CD4-positive, alpha-beta T cell treated with Interleukin-10 for 1 hour (primary cell): ENCODE results near the gene NR6A1.

Source experiments
- DNase-seq: peaks from one replicate; pipeline ENCODE4 v3.0.0-alpha.2; 2020

Gene NR6A1

DNA sequence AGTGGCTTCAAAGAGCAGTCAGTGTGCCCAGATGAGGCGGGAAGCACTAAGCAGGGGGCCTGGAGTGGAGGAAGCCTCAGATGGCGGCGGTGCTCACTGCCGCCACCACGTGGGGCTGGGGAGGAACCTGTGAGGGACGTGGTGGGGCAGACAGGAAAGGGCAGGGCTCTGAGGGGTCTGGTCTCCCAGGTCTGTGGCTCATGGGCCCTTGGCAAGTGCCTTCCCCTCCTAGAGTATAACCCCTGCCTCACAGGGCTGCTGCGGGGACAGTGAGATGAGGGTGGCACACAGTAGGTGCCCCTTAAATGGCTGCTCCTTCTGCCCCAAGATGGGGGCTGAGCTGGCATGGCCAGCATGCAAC is 290.5 kb downstream of the NR6A1 start:
- no peak for DNase-seq

DNA sequence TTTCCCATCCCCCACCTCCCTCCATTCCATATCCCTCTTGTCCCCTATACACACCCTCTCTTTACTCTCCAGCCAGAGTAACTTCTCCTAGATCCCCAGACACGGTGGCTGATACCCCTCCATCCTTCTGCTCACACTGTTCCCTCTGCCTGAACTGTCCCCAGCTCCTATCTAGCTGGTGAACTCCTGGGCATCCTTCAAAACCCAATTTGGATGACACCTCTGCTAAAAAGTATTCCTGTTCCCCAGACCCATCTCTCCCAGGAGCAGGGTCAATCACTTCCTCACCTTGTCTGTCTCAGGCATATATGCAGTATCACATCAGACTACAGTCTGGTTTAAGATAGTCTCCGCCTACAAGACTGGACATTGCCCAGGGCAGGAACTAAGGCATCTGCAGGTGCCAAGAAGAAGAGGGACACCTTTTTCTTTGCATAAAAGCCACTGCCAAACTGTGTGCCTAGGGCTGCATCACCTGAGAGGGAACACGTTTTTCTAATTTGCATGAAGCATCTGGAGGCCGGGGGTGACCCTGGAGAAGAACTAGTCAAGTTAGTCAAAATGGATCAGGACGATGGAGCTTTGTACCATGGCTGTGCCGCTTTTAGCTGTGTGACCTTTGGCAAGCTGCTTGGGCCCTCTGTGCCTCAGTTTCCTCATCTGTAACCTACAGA is 291.0 kb downstream of the NR6A1 start:
- no peak for DNase-seq

DNA sequence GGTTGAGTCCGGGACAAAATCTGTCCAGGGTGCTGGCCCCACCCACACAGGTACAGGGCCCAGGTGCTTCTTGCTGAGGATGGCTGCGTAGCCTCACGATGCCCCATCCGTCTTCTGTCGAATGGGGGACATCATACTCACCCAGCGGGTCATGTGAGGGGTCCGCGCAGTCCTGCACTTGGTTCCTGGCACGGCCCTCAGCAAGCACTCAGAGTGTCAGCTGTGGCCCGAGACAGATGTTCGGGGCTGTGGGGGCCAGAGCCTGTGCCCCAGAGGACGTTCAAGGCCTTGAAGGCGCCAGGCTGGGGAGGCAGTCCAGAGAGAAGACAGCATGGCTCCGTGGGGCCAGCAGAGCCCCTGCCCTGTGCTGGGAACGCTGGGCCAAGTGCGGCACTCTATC is 291.7 kb downstream of the NR6A1 start:
- no peak for DNase-seq

DNA sequence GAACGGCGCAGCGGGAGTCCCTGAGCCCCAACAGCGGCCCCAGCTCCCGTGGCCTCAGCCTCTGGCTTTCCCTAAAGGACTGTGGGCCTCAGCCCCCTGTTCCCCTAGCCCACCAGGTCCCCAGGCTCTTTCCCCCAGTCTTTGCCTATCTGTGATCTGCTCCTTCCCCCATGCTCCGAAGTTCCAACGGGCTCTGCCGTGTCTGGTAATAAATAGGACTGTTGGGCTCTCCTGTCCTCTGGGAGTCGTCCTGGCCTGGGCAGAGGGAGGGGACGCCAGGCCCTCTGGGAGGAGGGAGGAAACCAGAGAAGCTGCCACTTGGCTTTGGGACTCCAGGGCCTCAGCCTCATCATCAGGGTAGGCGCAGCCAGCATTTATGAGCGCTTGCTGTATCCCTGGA is 292.8 kb downstream of the NR6A1 start:
- DNase-seq, result no peak

DNA sequence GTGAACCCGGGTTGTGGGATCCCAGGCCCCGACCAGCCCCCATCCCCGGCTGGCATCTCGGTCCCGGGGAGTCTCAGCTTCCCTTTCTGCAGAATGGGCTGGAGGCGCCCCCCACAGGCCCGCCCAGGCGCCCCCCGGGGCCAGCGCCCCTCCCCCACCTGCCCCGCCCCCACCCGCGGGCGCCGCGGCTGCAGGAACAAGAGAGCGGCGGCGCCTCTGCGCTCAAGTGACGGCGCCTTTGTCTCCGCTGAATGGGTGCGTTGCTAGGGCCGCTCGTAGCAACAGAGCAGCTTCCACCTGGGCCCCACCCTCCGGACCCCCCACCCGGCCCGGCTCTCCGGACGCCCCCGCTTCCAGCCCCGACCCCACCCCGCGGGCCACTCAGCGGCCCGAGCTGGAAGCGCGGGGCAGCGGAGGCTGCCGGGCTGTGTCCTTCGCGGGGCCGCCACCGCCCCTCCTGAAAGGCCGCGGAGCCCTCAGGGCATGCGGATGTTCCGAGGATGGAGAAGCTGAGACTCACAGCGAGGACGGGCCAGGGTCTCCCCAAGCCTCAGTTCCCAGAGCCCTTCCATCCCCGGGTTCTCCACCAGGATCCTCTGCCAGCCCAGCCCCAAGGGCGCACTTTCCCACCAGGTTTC is 293.3 kb downstream of the NR6A1 start:
- no peak for DNase-seq

DNA sequence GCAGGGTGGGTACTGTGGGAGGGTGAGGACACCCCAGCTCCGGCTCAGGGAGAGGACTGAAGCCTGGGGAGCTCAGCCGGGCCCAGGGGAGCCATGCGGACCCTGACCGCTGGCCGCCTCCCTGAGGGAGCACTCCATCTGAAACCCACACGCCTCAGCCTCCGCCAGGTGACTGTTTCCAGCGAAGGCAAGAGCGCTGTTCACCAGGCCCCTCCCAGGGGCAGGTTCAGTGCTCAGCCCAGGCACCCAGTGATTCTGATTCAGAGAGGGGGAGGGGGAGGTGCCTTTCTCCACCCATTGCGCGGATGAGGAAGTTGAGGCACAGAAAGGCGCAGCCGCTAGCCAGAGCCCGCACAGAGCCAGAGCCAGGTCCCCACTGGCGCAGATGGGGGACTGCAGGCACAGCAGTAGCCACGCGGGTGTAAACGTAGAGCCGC is 293.9 kb downstream of the NR6A1 start:
- DNase-seq, result no peak

DNA sequence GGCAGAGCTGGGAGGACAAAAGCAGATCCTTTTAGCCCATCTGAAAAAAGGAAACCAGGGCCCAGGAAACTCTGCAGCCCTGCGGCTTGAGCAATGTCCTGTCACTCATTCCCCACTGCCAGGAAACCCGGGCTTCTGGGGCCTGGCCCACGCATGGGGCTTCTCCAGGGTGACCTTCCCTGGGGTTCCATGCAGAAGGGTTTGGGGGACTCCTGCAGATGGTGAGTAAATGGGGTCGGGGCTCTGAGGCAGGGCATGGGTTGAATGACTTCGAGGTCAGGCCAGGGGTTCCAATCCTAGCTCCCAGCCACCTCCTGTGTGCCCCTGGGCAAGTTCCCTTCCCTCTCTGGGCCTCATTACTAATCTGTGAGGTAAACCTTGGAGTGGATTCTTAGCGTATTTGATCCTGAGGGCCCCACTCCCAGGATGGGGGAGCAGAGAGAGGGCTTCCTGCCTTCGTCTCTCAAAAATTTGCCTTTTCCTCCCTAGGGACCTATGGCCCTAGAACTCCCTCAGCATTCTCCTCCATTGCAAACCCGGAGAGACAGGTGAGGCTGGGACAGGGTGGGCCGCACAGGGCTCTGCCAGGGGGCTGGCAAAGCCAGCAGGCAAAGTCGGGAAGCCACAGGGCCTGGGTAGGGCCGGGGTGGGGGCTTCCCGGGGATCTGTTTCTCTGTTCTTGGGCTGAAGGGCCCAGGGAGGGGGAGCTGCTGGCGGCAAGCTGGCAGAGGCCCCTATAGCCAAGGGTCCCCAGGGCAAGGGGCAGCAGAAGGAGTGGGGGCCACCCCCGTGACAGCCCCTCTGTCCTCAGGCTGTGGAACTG is 295.0 kb downstream of the NR6A1 start:
- no peak for DNase-seq

DNA sequence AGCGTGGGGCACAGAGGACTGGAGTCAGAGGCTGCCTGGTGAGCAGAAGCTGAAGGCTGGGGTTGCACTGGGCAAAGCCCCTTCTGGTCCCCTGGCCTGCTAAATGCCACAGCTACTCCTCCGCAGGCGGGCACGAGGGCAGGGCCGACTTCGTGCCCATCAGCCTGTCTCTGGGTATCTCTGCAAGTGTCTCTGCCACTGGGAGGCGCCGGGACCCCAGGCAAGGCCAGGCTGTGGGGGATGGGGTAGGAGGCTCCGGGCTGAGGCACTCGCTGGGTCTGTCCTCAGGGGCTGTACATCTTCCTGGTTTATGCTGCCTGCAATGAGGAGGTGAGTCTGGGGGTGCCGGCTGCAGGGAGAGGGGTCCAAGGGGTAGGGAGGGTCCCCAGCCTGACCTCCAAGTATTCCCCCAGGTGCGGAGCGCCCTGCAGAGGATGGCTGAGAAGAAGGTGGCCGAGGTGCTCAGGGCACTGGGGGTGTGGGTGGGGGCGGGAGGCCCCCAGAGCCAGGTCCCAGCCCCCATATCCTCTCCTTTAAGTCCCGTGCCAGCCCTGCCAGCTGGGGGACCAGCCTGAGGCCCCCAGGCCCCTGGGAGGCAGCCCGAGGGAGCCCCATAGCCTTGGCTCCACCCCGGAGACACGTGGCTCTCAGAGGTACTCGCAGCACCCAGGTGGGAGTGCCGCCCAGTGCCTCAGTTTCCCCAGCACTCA is 295.8 kb downstream of the NR6A1 start:
- DNase-seq, result no peak

DNA sequence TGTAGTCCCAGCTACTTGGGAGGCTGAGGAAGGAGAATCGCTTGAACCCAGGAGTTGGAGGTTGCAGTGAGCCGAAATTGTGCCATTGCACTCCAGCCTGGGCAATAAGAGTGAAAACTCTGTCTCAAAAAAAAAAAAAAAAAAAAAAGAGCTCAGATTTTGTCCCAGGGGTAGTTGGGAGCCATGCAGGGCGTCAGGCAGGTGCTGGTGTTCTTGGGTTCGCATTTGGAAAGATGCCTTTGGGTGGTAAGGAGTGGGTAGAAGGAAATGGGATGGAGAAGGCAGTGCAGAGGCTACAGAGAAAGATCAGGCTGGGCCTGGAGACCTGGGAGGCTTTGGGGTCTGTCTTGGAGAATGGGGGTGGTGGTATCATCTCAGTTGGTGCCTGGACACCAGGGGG is 297.0 kb downstream of the NR6A1 start:
- DNase-seq, result no peak

DNA sequence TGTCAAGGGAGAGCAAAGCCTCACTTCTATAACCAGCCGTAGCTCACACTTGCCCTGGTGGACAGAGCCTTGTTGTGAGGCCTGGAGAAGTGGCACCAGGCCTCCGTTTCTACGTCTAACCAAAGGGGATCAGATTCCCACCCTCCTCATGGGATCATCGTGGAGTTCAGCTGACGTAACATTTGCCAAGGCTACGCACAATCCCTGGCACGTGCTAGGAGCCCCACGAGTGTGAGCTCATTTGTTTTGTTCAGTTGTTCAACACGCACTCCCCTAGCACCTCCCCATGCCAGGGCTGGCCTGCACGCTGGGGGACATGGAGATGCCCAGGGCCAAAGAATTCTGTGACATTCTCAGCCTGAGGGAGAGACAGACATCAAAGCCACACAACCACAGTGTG is 297.8 kb downstream of the NR6A1 start:
- DNase-seq, result no peak

DNA sequence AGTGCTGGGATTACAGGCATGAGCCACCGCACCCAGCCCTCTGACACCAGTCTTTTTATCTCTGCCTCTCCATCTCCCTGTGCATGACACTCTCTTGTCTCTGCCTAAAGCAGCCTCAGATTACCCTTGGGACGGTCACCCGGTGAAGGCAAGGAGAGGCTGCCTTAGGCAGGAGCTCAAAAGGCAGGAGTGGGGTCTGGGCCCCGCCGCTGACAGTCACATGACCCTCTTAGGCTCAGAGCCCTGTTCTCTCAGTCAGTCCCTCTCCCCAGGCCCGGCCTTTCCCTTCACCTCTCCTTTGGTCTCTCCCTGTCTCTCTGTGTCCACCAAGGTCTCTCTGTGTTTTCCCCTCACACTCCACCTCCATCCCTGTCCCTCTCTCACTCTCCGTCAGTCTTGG is 298.3 kb downstream of the NR6A1 start:
- DNase-seq, result no peak

DNA sequence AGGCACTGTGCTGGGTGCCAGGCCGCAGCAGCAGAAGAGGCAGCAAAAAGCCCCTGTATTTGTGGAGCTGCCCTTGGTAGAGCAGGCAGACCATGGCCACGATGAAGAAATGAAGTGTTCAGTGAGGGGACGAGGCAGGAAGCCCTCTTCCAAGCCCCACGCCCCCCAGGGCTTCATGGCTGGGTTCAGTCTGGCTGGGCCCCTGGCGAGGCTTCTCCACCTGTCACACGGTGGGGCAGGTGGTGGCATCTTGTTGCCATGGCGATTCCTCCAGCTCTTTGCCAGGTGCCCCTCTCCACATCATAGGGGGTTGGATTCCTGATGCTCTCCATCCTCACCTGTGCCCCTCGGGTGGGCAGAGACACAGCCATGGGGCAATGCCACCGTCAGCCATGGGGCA is 299.4 kb downstream of the NR6A1 start:
- DNase-seq, result no peak

DNA sequence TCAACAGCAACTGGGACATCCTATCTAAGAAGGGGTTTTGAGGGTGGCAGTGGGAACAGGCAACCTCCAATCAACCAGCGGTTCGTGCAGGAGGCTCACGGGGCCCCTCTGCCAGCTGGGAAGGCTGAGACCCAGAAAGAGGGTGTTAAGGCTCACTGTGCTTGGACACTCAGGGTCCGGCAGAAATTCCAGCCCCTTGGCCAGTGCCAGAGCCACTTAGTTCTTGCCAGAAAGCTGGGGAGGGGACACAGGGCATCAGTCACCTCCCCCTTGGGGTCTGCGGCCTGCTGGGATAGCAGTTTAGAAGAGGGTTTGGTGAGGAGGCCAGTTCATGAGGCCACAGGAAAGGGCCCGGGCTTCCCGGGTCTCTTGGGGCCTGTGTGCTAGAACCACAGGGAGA is 300.4 kb downstream of the NR6A1 start:
- DNase-seq, result no peak

DNA sequence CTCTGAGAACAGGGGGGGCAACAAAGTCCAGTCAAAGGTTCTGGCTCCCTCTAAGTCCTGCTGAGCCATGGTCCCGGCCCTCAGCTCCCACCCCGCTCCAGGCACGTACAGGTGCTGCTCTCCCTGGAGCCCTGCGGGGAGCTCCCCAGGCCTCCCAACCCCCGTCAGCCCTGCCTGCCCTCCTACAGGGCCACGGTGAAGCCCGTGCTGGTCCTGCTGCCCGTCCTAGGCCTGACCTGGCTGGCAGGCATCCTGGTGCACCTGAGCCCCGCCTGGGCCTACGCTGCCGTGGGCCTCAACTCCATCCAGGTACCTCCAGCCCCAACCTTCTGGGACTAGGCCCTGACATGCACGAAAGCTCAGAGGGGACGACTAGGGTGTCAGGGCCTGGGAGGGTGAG is 300.8 kb downstream of the NR6A1 start:
- no peak for DNase-seq

DNA sequence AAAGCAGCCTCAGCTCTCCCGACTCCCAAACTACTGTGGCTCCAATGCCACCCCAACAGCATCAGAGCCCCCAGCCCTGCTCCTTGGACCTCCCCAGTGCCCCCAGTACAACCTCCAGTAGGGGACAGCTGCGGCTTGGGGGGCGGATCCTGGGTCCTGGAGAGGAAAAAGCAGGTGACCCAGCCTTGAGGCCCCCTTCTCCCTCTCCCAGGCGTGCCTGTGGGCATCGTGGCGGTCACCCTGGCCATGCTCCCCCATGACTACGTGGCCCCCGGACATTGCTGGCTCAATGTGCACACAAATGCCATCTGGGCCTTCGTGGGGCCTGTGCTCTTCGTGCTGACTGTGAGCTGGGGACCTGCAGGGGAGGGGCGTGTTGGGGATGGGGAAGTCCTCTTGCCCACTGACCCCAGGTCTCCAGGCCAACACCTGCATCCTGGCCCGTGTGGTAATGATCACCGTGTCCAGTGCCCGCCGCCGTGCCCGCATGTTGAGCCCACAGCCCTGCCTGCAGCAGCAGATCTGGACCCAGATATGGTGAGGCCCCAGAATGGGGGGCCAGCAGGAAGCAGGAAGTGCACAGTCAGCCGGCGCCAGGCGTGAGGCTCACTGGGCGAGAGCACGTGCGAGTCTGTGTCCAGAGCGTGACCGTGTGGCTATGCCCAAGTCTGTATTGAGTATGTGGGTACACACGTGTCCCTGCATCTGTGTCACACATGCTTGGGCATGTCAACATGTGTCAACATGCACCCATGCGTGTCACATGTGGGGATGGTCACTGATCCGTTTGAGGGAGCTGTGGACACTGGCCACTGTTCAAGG is 301.9 kb downstream of the NR6A1 start:
- DNase-seq, result no peak

DNA sequence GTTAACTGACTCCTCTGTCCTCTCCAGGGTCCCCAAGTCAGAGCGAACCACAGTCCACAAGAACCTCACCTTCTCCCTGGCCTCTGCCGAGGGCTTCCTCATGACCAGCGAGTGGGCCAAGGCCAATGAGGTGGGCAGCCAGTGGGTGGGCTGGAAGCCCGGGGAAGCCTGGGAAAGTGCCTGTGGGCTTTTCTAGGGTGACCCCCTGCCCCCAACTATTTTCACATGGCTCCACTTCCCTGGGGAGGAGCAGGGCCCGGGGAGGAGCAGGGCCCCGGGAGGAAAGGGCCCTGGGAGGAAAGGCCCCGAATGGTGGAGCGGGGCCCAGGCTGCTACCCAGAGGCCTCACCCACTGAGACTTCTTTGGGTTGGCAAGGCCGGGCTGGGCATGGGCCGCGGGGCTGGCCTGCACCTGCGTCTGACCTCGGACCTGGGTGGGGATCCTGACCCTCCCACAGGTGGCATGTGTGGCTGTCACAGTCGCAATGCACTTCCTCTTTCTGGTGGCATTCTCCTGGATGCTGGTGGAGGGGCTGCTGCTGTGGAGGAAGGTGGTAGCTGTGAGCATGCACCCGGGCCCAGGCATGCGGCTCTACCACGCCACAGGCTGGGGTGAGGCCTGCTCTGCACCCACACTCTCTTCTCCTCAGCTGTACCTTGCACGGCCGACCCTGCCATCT is 302.9 kb downstream of the NR6A1 start:
- DNase-seq, result no peak

DNA sequence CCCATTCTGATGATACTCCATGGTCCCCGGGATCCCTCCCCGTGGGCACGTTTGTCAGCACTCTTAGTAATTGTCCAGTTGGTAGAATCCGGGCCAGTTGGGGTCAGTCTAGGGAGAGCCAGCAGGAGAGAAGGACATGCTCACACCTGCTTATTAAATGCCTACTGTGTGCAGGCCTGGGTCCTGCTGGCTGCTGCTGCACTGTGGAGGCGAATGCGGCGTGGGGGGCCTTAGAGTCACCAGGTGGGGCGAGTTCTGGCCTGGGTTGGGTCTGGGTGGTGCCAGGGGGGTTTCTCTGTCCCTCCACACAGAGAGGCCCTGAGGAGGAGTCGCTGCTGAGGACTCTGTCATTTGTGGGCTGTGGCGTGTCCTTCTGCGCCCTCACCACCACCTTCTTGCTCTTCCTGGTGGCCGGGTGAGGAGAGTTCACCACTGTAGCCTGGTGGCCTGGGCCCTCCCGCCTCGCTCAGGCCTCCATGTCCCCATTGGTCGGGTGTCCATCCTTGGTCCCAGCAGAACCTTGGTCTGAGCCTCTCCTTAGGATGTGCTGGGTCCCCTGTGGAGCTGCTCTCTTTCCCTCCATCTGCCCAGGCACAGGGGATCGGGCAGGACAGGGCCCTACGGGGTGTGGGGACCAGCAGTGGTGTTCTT is 303.6 kb downstream of the NR6A1 start:
- no peak for DNase-seq
